AG04449 (cell line): ENCODE measurements around the gene FAM76A.
A peak's percentile ranks its signal among the peaks of the same experiment; 100 is the strongest.
"Not testable (repeated sequence)": the region's sequence is repeated elsewhere in the genome, so short reads cannot be mapped to it uniquely, and the experiment has no call there.

Experiments used
- CTCF ChIA-PET: fragments of 350-600 bp; formaldehyde crosslinking; extraction: SDS; loops from one replicate; lab custom pipeline; 2021; ENCODE audit warnings: antibody characterized with exemption; lab: Yijun Ruan, JAX
- POLR2A ChIA-PET: fragments of 400-600, 350-600 bp; formaldehyde crosslinking; extraction: SDS; loops from one replicate; lab custom pipeline; 2020; ENCODE audit warnings: antibody characterized with exemption, inconsistent platforms; lab: Yijun Ruan, JAX
- DNase-seq: peaks from one replicate; pipeline ENCODE4 v3.0.0-alpha.2; 2010; ENCODE audit warnings: low read depth, low spot score
- H3K4me3 ChIP-seq: 2 replicates; pipeline ENCODE4 v1.5.1; 2011; ENCODE audit warnings: low read depth, mild to moderate bottlenecking, control low read depth, low read length
- CTCF ChIP-seq: IDR thresholded peaks from one replicate; pipeline ENCODE4 v1.5.1; 2011; ENCODE audit warnings: mild to moderate bottlenecking, moderate library complexity, low read length, control low read depth, inconsistent platforms; ENCODE audit not compliant: insufficient read depth; ENCODE audit errors: missing control alignments

FAM76A gene

GRCh38 chr1:27772036-27772931 is 46.5 kb downstream of the FAM76A start:
- ChIA-PET CTCF (interaction anchor here (0.8 to 1.8 kb wide), 4 partner anchors 11 to 104 kb away, joined by 3 to 6 read pairs (median 4); no protein-coding TSS in a partner anchor), POLR2A (interaction anchor here (0.6 to 1.6 kb wide), 14 partner anchors 9 to 809 kb away, joined by 3 to 12 read pairs (median 3); partner anchors contain the start of genes ATP5IF1, FAM76A, IFI6 and PPP1R8)
- no peak for DNase-seq
- H3K4me3 ChIP-seq = peak overlapping the region; percentile 47
- no peak for TF ChIP-seq CTCF

DNA sequence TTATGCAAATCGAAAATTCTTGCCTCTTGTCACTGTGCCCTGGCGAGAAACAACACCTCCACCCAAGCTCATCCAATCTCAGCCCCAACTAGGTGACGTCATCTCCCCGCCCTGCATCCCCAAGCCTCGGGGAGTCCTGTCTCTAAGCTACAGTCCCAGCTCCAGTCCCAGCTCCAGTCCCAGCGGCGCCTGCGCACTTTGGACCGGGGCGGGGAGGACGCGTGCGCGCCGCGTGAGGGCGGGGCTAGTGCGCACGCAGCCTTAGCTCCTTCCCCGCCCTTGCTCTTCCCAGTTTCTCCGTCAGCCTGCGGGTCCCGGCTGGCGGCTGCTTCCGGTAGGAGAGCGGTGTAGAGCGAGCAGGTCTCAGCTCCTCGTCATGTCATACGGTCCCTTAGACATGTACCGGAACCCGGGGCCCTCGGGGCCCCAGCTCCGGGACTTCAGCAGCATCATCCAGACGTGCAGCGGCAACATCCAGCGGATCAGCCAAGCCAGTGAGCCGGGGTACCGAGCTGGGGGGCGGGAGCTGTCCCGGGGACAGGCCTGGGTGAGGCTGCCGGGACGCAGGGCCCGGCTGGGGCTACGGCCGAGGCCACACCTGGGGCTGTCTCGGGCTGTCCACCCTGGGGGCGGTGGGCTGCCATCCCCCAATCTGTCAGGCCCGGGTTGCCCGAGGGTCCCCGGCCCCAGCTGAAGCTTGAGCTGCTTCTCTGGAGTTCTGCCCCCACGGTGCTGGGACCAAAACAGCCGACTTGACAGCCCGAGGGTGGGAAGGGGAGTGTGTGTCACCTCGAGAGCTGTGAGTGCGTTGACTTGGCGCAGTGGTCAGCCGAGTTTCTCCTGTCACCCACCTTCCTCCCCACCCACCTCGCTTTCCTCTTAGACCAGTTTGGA is 47.4 kb downstream of the FAM76A start, which contains the start of gene STX12:
TSS of gene STX12 (plus strand) at position 288 of the 894 bp plus-strand sequence. CDS start at position 377, 89 bp downstream.
- ChIA-PET POLR2A (interaction anchor here (0.6 to 1.6 kb wide), 16 partner anchors 10 to 809 kb away, joined by 3 to 12 read pairs (median 3); partner anchors contain the start of genes ATP5IF1, FAM76A, IFI6 and PPP1R8), CTCF (interaction anchor here (0.9 to 2.2 kb wide), 5 partner anchors 10 to 105 kb away, joined by 3 to 7 read pairs (median 4); partner anchors contain the start of gene FAM76A)
- peak; percentile 98 for DNase-seq
- H3K4me3 ChIP-seq = peak within 1 kb of the TSS; percentile 87
- no peak for TF ChIP-seq CTCF

GRCh38 chr1:27773826-27774445 is 48.2 kb downstream of the FAM76A start:
- peak overlapping the region; percentile 87 for H3K4me3 ChIP-seq
- no peak for TF ChIP-seq CTCF
- ChIA-PET POLR2A (interaction anchor here (0.6 to 1.6 kb wide), 5 partner anchors 12 to 732 kb away, joined by 3 to 9 read pairs (median 4); partner anchors contain the start of gene RCC1), CTCF (interaction anchor here (0.6 to 2.2 kb wide), 6 partner anchors 9 to 97 kb away, joined by 3 to 7 read pairs (median 4); partner anchors contain the start of gene FAM76A)
- no peak for DNase-seq

DNA sequence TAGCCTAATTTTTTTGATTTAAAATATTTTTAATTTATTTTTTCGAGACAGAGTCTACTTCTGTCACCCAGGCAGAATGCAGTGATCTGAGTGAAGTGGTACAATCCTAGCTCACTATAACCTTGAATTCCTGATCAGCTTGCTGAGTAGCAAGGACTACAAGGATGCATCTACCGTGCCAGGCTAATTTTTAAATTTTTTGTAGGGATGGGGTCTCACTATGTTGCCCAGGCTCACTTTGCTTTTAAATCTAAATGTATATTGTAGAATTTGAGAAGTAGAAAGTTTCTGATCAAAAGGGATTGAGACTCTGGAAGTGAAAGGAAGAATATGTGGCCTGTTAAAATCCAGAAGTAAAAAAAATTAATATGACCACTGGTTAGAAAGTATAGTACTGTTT is 48.9 kb downstream of the FAM76A start:
- DNase-seq = no peak
- H3K4me3 ChIP-seq = peak overlapping the region; percentile 21
- CTCF ChIA-PET = interaction anchor here (0.6 to 2.2 kb wide), 7 partner anchors 9 to 104 kb away, joined by 3 to 7 read pairs (median 3); partner anchors contain the start of gene FAM76A
- POLR2A ChIA-PET = no interaction called here
- no peak for TF ChIP-seq CTCF

DNA sequence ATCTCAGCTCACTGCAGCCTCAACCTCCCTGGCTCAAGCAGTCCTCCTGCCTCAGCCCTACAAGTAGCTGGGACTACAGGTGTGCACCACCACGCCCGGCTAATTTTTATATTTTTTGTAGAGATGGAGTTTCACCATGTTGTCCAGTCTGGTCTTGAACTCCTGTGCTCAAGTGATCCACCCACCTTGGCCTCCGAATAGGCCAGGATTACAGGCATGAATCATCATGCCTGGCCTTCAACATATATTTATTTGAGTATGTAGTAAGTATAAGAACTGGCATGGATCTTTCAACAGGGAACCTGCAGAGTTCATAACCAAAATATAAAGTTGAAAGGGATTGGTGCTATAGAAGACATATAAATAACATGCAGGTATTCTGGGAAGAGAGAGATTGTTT is 49.6 kb downstream of the FAM76A start:
- H3K4me3 ChIP-seq, POLR2A ChIA-PET, DNase-seq: not testable (repeated sequence)
- CTCF ChIA-PET = interaction anchor here (1.4 to 2.2 kb wide), 4 partner anchors 10 to 105 kb away, joined by 3 to 7 read pairs (median 4); partner anchors contain the start of gene FAM76A

DNA sequence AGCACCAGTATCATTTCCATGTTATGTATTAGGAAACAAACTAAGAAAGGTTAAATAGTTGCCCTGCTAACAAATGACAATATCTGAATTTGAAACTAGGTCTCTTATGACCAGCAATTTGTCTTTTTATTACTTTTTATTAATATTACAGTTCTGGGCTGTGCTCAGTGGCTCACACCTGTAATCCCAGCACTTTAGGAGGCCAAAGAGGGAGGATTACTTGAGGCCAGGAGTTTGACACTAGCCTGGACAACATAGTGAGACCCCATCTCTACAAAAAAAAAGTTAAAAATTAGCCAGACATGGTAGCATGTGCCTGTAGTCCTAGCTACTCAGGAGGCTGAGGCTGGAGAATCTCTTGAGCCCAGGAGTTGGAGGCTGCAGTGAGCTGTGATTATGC is 50.5 kb downstream of the FAM76A start:
- H3K4me3 ChIP-seq, DNase-seq, POLR2A ChIA-PET: not testable (repeated sequence)
- CTCF ChIA-PET = interaction anchor here (0.8 to 1.8 kb wide), 4 partner anchors 9 to 106 kb away, joined by 3 to 5 read pairs (median 3); no protein-coding TSS in a partner anchor
